H9 (cell line): Measurements from ENCODE around the gene ZBTB49. TPM values are rescaled to one million over a fixed set of nuclear protein-coding genes. Genes with fewer than 3 reads are reported as not detected.

Source experiments
- DNase-seq: peaks from one replicate; pipeline ENCODE4 v3.0.0-alpha.2; 2017
- H2AFZ ChIP-seq: one replicate; pipeline ENCODE4 v1.6.1; 2013; ENCODE audit warnings: mild to moderate bottlenecking, low read length, control low read depth, moderate library complexity
- H2AK5ac ChIP-seq: 2 replicates; pipeline ENCODE4 v1.6.1; 2013; ENCODE audit warnings: low read length, control low read depth, mixed read lengths; ENCODE audit not compliant: insufficient read length
- H2BK120ac ChIP-seq: one replicate; pipeline ENCODE4 v1.6.1; 2013; ENCODE audit warnings: low read depth, mild to moderate bottlenecking, low read length, control low read depth, inconsistent platforms; ENCODE audit not compliant: poor library complexity, severe bottlenecking
- H2BK12ac ChIP-seq: 2 replicates; pipeline ENCODE4 v1.6.1; 2013; ENCODE audit warnings: low read length, control low read depth, mixed read lengths, low read depth; ENCODE audit not compliant: insufficient read length
- H2BK15ac ChIP-seq: 2 replicates; pipeline ENCODE4 v1.6.1; 2013; ENCODE audit warnings: low read depth, low read length, control low read depth
- H2BK20ac ChIP-seq: one replicate; pipeline ENCODE4 v1.6.1; 2013; ENCODE audit warnings: low read depth, mild to moderate bottlenecking, low read length, control low read depth, inconsistent platforms; ENCODE audit not compliant: poor library complexity, severe bottlenecking
- H2BK5ac ChIP-seq: 2 replicates; pipeline ENCODE4 v1.6.1; 2013; ENCODE audit warnings: low read length, control low read depth, mixed read lengths; ENCODE audit not compliant: insufficient read length
- H3K14ac ChIP-seq: 2 replicates; pipeline ENCODE4 v1.6.1; 2013; ENCODE audit warnings: low read length, control low read depth; ENCODE audit not compliant: insufficient read depth
- H3K18ac ChIP-seq: 2 replicates; pipeline ENCODE4 v1.6.1; 2013; ENCODE audit warnings: low read depth, mild to moderate bottlenecking, mixed read lengths, low read length, control low read depth; ENCODE audit not compliant: insufficient read length
- H3K23ac ChIP-seq: 2 replicates; pipeline ENCODE4 v1.6.1; 2013; ENCODE audit warnings: low read length, control low read depth, mixed read lengths, low read depth; ENCODE audit not compliant: insufficient read length
- H3K23me2 ChIP-seq: 2 replicates; pipeline ENCODE4 v1.6.1; 2013; ENCODE audit warnings: low read depth, mild to moderate bottlenecking, mixed read lengths, low read length, control low read depth; ENCODE audit not compliant: insufficient read length, poor library complexity, severe bottlenecking
- H3K27ac ChIP-seq: 2 replicates; pipeline ENCODE4 v1.5.1; 2013; ENCODE audit warnings: low read length, control low read depth, mixed read lengths, low read depth; ENCODE audit not compliant: insufficient read length
- H3K27me3 ChIP-seq: 2 replicates; pipeline ENCODE4 v1.6.1; 2013; ENCODE audit warnings: low read length, control low read depth, inconsistent platforms; ENCODE audit not compliant: insufficient read depth
- H3K4ac ChIP-seq: 2 replicates; pipeline ENCODE4 v1.6.1; 2013; ENCODE audit warnings: low read depth, mild to moderate bottlenecking, control low read depth, inconsistent platforms, low read length, moderate library complexity
- H3K4me1 ChIP-seq: 2 replicates; pipeline ENCODE4 v1.6.1; 2013; ENCODE audit warnings: low read length, control low read depth, inconsistent platforms; ENCODE audit not compliant: insufficient read depth
- H3K4me2 ChIP-seq: 2 replicates; pipeline ENCODE4 v1.6.1; 2013; ENCODE audit warnings: low read length, control low read depth, mixed read lengths; ENCODE audit not compliant: insufficient read length, insufficient read depth
- H3K56ac ChIP-seq: 2 replicates; pipeline ENCODE4 v1.6.1; 2013; ENCODE audit warnings: low read depth, mild to moderate bottlenecking, mixed read lengths, low read length, control low read depth; ENCODE audit not compliant: insufficient read length
- H3K79me1 ChIP-seq: 2 replicates; pipeline ENCODE4 v1.6.1; 2013; ENCODE audit warnings: low read depth, mild to moderate bottlenecking, moderate library complexity, low read length, control low read depth, inconsistent platforms; ENCODE audit not compliant: insufficient read depth, poor library complexity, severe bottlenecking
- H3K79me2 ChIP-seq: 2 replicates; pipeline ENCODE4 v1.6.1; 2013; ENCODE audit warnings: low read length, control low read depth, inconsistent platforms; ENCODE audit not compliant: insufficient read depth
- H3K9ac ChIP-seq: 2 replicates; pipeline ENCODE4 v1.6.1; 2013; ENCODE audit warnings: low read length, control low read depth, mixed read lengths; ENCODE audit not compliant: insufficient read length; ENCODE audit errors: extremely low read depth
- H3K9me3 ChIP-seq: one replicate; pipeline ENCODE4 v1.6.1; 2013; ENCODE audit warnings: low read depth, low read length, inconsistent platforms; ENCODE audit not compliant: control insufficient read depth
- H3T11ph ChIP-seq: one replicate; pipeline ENCODE4 v1.6.1; 2013; ENCODE audit warnings: mild to moderate bottlenecking, low read length, control low read depth, inconsistent platforms
- H4K20me1 ChIP-seq: one replicate; pipeline ENCODE4 v1.6.1; 2013; ENCODE audit not compliant: control insufficient read depth, insufficient read length, insufficient read depth
- H4K5ac ChIP-seq: 2 replicates; pipeline ENCODE4 v1.6.1; 2013; ENCODE audit warnings: low read depth, mild to moderate bottlenecking, mixed read lengths, low read length, control low read depth; ENCODE audit not compliant: insufficient read length
- H4K8ac ChIP-seq: replicated peaks from 2 replicates; pipeline ENCODE4 v1.6.1; 2013; ENCODE audit warnings: low read length, control low read depth, mixed read lengths, low read depth; ENCODE audit not compliant: insufficient read length
- H4K91ac ChIP-seq: 2 replicates; pipeline ENCODE4 v1.6.1; 2013; ENCODE audit warnings: low read depth, mild to moderate bottlenecking, moderate library complexity, mixed read lengths, low read length, control low read depth; ENCODE audit not compliant: insufficient read length
- H3K27ac Mint-ChIP-seq, 3 experiments: 2 replicates in 2 of 3; 3 replicates in 1 of 3; pipeline ENCODE4 v1.8.0; 2020 to 2021; ENCODE audit warnings: mixed read lengths in 3 of 3, mild to moderate bottlenecking in 1 of 3, moderate library complexity in 1 of 3
- H3K27me3 Mint-ChIP-seq: 2 replicates; pipeline ENCODE4 v1.8.0; 2021; ENCODE audit warnings: low read depth, mild to moderate bottlenecking, moderate library complexity, mixed read lengths
- H3K36me3 Mint-ChIP-seq, 3 experiments: 2 replicates in 2 of 3; 3 replicates in 1 of 3; pipeline ENCODE4 v1.8.0; 2020 to 2021; ENCODE audit warnings: low read depth in 3 of 3, mixed read lengths in 3 of 3; ENCODE audit not compliant: insufficient read depth in 1 of 3
- H3K4me1 Mint-ChIP-seq, 2 experiments: 2 replicates each; pipeline ENCODE4 v1.8.0; 2020; ENCODE audit warnings: mixed read lengths in 2 of 2
- H3K4me3 Mint-ChIP-seq, 2 experiments: 2 replicates in 1 of 2; 3 replicates in 1 of 2; pipeline ENCODE4 v1.8.0; 2020 to 2021; ENCODE audit warnings: mild to moderate bottlenecking in 2 of 2, mixed read lengths in 2 of 2, moderate library complexity in 1 of 2
- H3K9me3 Mint-ChIP-seq, 2 experiments: 2 replicates in 1 of 2; 3 replicates in 1 of 2; pipeline ENCODE4 v1.8.0; 2020; ENCODE audit warnings: mild to moderate bottlenecking in 2 of 2, mixed read lengths in 2 of 2, moderate library complexity in 1 of 2
- CTCF ChIP-seq: fragments of 200-600 bp; sonication (generic); conservative IDR thresholded peaks from 3 replicates; pipeline ENCODE4 v1.8.0; 2021; ENCODE audit warnings: antibody characterized with exemption, mild to moderate bottlenecking
- WGBS: extraction: QIAGEN DNeasy Blood & Tissue Kit; methylation state at CpG from one replicate; pipeline ENCODE4 v1.1.7; 2013; ENCODE audit warnings: missing lambda C conversion rate, low lambda C conversion rate, mixed read lengths; ENCODE audit not compliant: insufficient read length; ENCODE audit errors: extremely low coverage; 5-methylcytosine and 5-hydroxymethylcytosine counted together
- total RNA-seq: library from RNA; stranded (reverse); gene quantifications from 2 replicates; pipeline ENCODE4 v1.2.1, GENCODE V29; 2021

ZBTB49 gene
- total RNA-seq, 1 experiment from 2014 or later = 8.7 TPM

GRCh38 chr4:4326166-4326565 lies 36.1 kb downstream of the ZBTB49 start:
- no peak for TF ChIP-seq CTCF
- Histone ChIP-seq H4K8ac (no peak overlapping the region), H4K20me1 (no peaks in the 10 kb centered on the region), H3K14ac (no peak overlapping the region), H3K56ac (no peak overlapping the region), H2BK12ac (no peak overlapping the region), H3K79me2 (no peaks in the 10 kb centered on the region), H3K4ac (no peak overlapping the region), H3K4me2 (no peak overlapping the region), H4K5ac (no peak overlapping the region), H3K79me1 (no peaks in the 10 kb centered on the region), H2BK20ac (no peak overlapping the region), H2AFZ (no peak overlapping the region), H2BK15ac (no peak overlapping the region), H3K4me1 (no peaks in the 10 kb centered on the region), H3K27me3 (no peaks in the 10 kb centered on the region), H3K9ac (no peak overlapping the region), H2BK120ac (no peak overlapping the region), H3K9me3 (no peaks in the 10 kb centered on the region), H2BK5ac (no peak overlapping the region), H2AK5ac (no peak overlapping the region), H4K91ac (no peak overlapping the region), H3K18ac (no peak overlapping the region), H3T11ph (no peak overlapping the region), H3K27ac (no peak overlapping the region), H3K23me2 (no peaks in the 10 kb centered on the region), H3K23ac (no peak overlapping the region)
- peaks cover 14 to 17% of the 10 kb centered on the region in 2 experiments for H3K4me1 Mint-ChIP-seq
- WGBS = no CpG with 5 or more reads among the region's 4 CpGs
- H3K36me3 Mint-ChIP-seq = peaks cover 0 to 16% (median 12%) of the 10 kb centered on the region in 3 experiments; a peak in 6 of 7 replicates
- no peak overlapping the region for H3K4me3 Mint-ChIP-seq
- H3K27me3 Mint-ChIP-seq = no peaks in the 10 kb centered on the region
- no peak overlapping the region for H3K27ac Mint-ChIP-seq
- H3K9me3 Mint-ChIP-seq = peaks cover 0 to 2% of the 10 kb centered on the region in 2 experiments; a peak in 1 of 5 replicates
- DNase-seq = no peak
